Stimulated activated naive CD8-positive, alpha-beta T cell treated with anti-CD3 and anti-CD28 coated beads, Interleukin-15, Interleukin-2, amounts not matched to agents 100 ng/mL and 50 ng/mL, for 24 hours (primary cell): ENCODE results near the gene GMPR.
"Not testable (repeated sequence)": the region's sequence is repeated elsewhere in the genome, so short reads cannot be mapped to it uniquely, and the experiment has no call there.

Source experiments
- H3K27ac Mint-ChIP-seq: one replicate; pipeline ENCODE4 v1.8.0; 2021; ENCODE audit warnings: mild to moderate bottlenecking, mixed read lengths
- H3K27me3 Mint-ChIP-seq: one replicate; pipeline ENCODE4 v1.8.0; 2021; ENCODE audit warnings: mixed read lengths
- H3K36me3 Mint-ChIP-seq: one replicate; pipeline ENCODE4 v1.8.0; 2021; ENCODE audit warnings: low read depth, mixed read lengths
- H3K4me1 Mint-ChIP-seq: one replicate; pipeline ENCODE4 v1.8.0; 2021; ENCODE audit warnings: low read depth, mixed read lengths
- H3K4me3 Mint-ChIP-seq: one replicate; pipeline ENCODE4 v1.8.0; 2021; ENCODE audit warnings: mild to moderate bottlenecking, mixed read lengths
- H3K9me3 Mint-ChIP-seq: one replicate; pipeline ENCODE4 v1.8.0; 2021; ENCODE audit warnings: mixed read lengths

GMPR gene

GRCh38 chr6:16269442-16270070 is 31.2 kb downstream of the GMPR start:
- H3K27me3 Mint-ChIP-seq, H3K9me3 Mint-ChIP-seq, H3K36me3 Mint-ChIP-seq, H3K4me3 Mint-ChIP-seq, H3K27ac Mint-ChIP-seq: not testable (repeated sequence)
- H3K4me1 Mint-ChIP-seq = peaks cover 16% of the 10 kb centered on the region

- Mint-ChIP-seq H3K36me3 (no peaks in the 10 kb centered on the region), H3K27me3 (no peaks in the 10 kb centered on the region), H3K27ac (no peak overlapping the region), H3K9me3 (no peaks in the 10 kb centered on the region), H3K4me3 (no peak overlapping the region), H3K4me1 (peaks cover 19% of the 10 kb centered on the region)
Measured at GRCh38 chr6:16270178-16270794, 31.9 kb downstream of the GMPR start.

GRCh38 chr6:16271428-16271827 is 33.0 kb downstream of the GMPR start:
- Mint-ChIP-seq H3K36me3 (no peaks in the 10 kb centered on the region), H3K4me1 (peaks cover 13% of the 10 kb centered on the region), H3K27ac (no peak overlapping the region)

GRCh38 chr6:16272201-16272600 is 33.8 kb downstream of the GMPR start:
- no peak overlapping the region for H3K27ac Mint-ChIP-seq
- H3K9me3 Mint-ChIP-seq = no peaks in the 10 kb centered on the region
- peaks cover 13% of the 10 kb centered on the region for H3K4me1 Mint-ChIP-seq
- H3K27me3 Mint-ChIP-seq = no peaks in the 10 kb centered on the region
- H3K4me3 Mint-ChIP-seq = no peak overlapping the region
- no peaks in the 10 kb centered on the region for H3K36me3 Mint-ChIP-seq

More at GRCh38 chr6:16271428-16271827, 33.0 kb downstream of the GMPR start:
- Mint-ChIP-seq H3K9me3 (no peaks in the 10 kb centered on the region), H3K27me3 (no peaks in the 10 kb centered on the region), H3K4me3 (no peak overlapping the region)

GRCh38 chr6:16273256-16273655 is 34.9 kb downstream of the GMPR start:
- no peaks in the 10 kb centered on the region for H3K9me3 Mint-ChIP-seq
- no peaks in the 10 kb centered on the region for H3K36me3 Mint-ChIP-seq
- H3K27me3 Mint-ChIP-seq = no peaks in the 10 kb centered on the region
- H3K27ac Mint-ChIP-seq = no peak overlapping the region
- H3K4me1 Mint-ChIP-seq = peaks cover 13% of the 10 kb centered on the region
- H3K4me3 Mint-ChIP-seq = no peak overlapping the region

GRCh38 chr6:16274483-16274882 is 36.1 kb downstream of the GMPR start:
- no peak overlapping the region for H3K27ac Mint-ChIP-seq
- no peaks in the 10 kb centered on the region for H3K27me3 Mint-ChIP-seq
- H3K4me3 Mint-ChIP-seq = no peak overlapping the region
- H3K4me1 Mint-ChIP-seq = peaks cover 13% of the 10 kb centered on the region
- no peaks in the 10 kb centered on the region for H3K9me3 Mint-ChIP-seq
- no peaks in the 10 kb centered on the region for H3K36me3 Mint-ChIP-seq

GRCh38 chr6:16274885-16275589 is 36.6 kb downstream of the GMPR start:
- Mint-ChIP-seq H3K4me1 (peaks cover 13% of the 10 kb centered on the region), H3K36me3 (no peaks in the 10 kb centered on the region), H3K27ac (no peak overlapping the region), H3K4me3 (no peak overlapping the region), H3K9me3 (no peaks in the 10 kb centered on the region), H3K27me3 (no peaks in the 10 kb centered on the region)

- H3K9me3 Mint-ChIP-seq = no peaks in the 10 kb centered on the region
- no peaks in the 10 kb centered on the region for H3K36me3 Mint-ChIP-seq
- H3K4me3 Mint-ChIP-seq = no peak overlapping the region
- peak overlapping the region; percentile 39 for H3K27ac Mint-ChIP-seq
- no peaks in the 10 kb centered on the region for H3K27me3 Mint-ChIP-seq
- peaks cover 13% of the 10 kb centered on the region for H3K4me1 Mint-ChIP-seq
Measured at GRCh38 chr6:16277101-16277981, 39.0 kb downstream of the GMPR start.

- Mint-ChIP-seq H3K27ac (no peak overlapping the region), H3K4me1 (peaks cover 13% of the 10 kb centered on the region), H3K4me3 (no peak overlapping the region), H3K36me3 (no peaks in the 10 kb centered on the region), H3K9me3 (no peaks in the 10 kb centered on the region), H3K27me3 (no peaks in the 10 kb centered on the region)
Measured at GRCh38 chr6:16278048-16278724, 39.8 kb downstream of the GMPR start.

GRCh38 chr6:16278750-16279149 is 40.4 kb downstream of the GMPR start:
- H3K4me3 Mint-ChIP-seq = no peak overlapping the region
- H3K4me1 Mint-ChIP-seq = peaks cover 13% of the 10 kb centered on the region
- no peak overlapping the region for H3K27ac Mint-ChIP-seq
- H3K36me3 Mint-ChIP-seq = no peaks in the 10 kb centered on the region
- H3K9me3 Mint-ChIP-seq = no peaks in the 10 kb centered on the region
- no peaks in the 10 kb centered on the region for H3K27me3 Mint-ChIP-seq

- H3K9me3 Mint-ChIP-seq = no peaks in the 10 kb centered on the region
- no peaks in the 10 kb centered on the region for H3K27me3 Mint-ChIP-seq
- no peak overlapping the region for H3K4me3 Mint-ChIP-seq
- no peak overlapping the region for H3K27ac Mint-ChIP-seq
- peaks cover 12% of the 10 kb centered on the region for H3K4me1 Mint-ChIP-seq
- no peaks in the 10 kb centered on the region for H3K36me3 Mint-ChIP-seq
Measured at GRCh38 chr6:16279243-16279642, 40.9 kb downstream of the GMPR start.

GRCh38 chr6:16282370-16282769 is 44.0 kb downstream of the GMPR start:
- Mint-ChIP-seq H3K9me3 (no peaks in the 10 kb centered on the region), H3K27ac (no peak overlapping the region), H3K4me1 (peaks cover 5% of the 10 kb centered on the region), H3K36me3 (no peaks in the 10 kb centered on the region), H3K27me3 (peaks cover 4% of the 10 kb centered on the region), H3K4me3 (no peak overlapping the region)

- Mint-ChIP-seq H3K27ac (no peak overlapping the region), H3K4me1 (no peaks in the 10 kb centered on the region), H3K27me3 (peaks cover 4% of the 10 kb centered on the region), H3K4me3 (no peak overlapping the region), H3K9me3 (no peaks in the 10 kb centered on the region), H3K36me3 (no peaks in the 10 kb centered on the region)
Measured at GRCh38 chr6:16284472-16284871, 46.1 kb downstream of the GMPR start.

- H3K4me3 Mint-ChIP-seq = no peak overlapping the region
- H3K27me3 Mint-ChIP-seq = peaks cover 4% of the 10 kb centered on the region
- no peaks in the 10 kb centered on the region for H3K4me1 Mint-ChIP-seq
- H3K9me3 Mint-ChIP-seq = no peaks in the 10 kb centered on the region
- H3K36me3 Mint-ChIP-seq = no peaks in the 10 kb centered on the region
- no peak overlapping the region for H3K27ac Mint-ChIP-seq
Measured at GRCh38 chr6:16285467-16286150, 47.2 kb downstream of the GMPR start.
